Glutamatergic neuron (in vitro differentiated cells): ENCODE results near the gene OAS1. TPM values are rescaled to one million over a fixed set of nuclear protein-coding genes. Genes with fewer than 3 reads are reported as not detected.

Experiments used
- DNase-seq: peaks from one replicate; pipeline ENCODE4 v3.0.0; 2022
- H3K27ac Mint-ChIP-seq: one replicate; pipeline ENCODE4 v1.8.0; 2020; ENCODE audit warnings: mild to moderate bottlenecking, mixed read lengths, inconsistent platforms; ENCODE audit not compliant: unreplicated experiment
- H3K27me3 Mint-ChIP-seq: one replicate; pipeline ENCODE4 v1.8.0; 2020; ENCODE audit warnings: mild to moderate bottlenecking, moderate library complexity, mixed read lengths, inconsistent platforms; ENCODE audit not compliant: unreplicated experiment
- H3K36me3 Mint-ChIP-seq: one replicate; pipeline ENCODE4 v1.8.0; 2020; ENCODE audit warnings: mild to moderate bottlenecking, mixed read lengths, inconsistent platforms; ENCODE audit not compliant: unreplicated experiment
- H3K4me1 Mint-ChIP-seq: one replicate; pipeline ENCODE4 v1.8.0; 2020; ENCODE audit warnings: mild to moderate bottlenecking, low read depth, mixed read lengths, inconsistent platforms; ENCODE audit not compliant: unreplicated experiment
- H3K4me3 Mint-ChIP-seq: one replicate; pipeline ENCODE4 v1.8.0; 2020; ENCODE audit warnings: mild to moderate bottlenecking, mixed read lengths, inconsistent platforms; ENCODE audit not compliant: unreplicated experiment
- H3K9me3 Mint-ChIP-seq: one replicate; pipeline ENCODE4 v1.8.0; 2020; ENCODE audit warnings: mild to moderate bottlenecking, moderate library complexity, mixed read lengths, inconsistent platforms; ENCODE audit not compliant: unreplicated experiment
- total RNA-seq: library from RNA; stranded (reverse); fragmentation: NEBNext Ultra II Directional; extraction: Animal tissue kit (Norgen Biotek cat#: 25700); gene quantifications from one replicate; pipeline ENCODE4 v1.2.1, GENCODE V29; 2021; ENCODE audit not compliant: unreplicated experiment
- TF ChIP-seq, protein P1 (sequence below): fragments of 200-600 bp; sonication (generic); IDR thresholded peaks from one replicate; pipeline ENCODE4 v1.5.0; 2021; ENCODE audit not compliant: partially characterized antibody, unreplicated experiment

The OAS1 gene
- total RNA-seq, 1 donor from 2014 or later = not detected

DNA sequence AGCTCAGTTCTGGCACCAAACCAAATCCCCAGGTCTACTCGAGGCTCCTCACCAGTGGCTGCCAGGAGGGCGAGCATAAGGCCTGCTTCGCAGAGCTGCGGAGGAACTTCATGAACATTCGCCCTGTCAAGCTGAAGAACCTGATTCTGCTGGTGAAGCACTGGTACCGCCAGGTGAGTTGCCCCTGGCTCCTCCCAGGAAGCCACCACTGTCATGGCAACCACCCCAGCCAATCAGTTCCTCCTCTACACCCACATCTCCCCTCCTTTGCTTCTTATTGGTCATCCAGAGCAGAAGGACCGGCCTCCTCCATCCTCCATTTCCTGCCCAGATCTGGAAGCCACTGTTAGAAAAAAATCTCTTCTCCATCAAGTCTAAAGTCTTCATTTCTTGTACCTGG, 54.3 kb downstream of the OAS1 start:
- H3K27ac Mint-ChIP-seq = no peak overlapping the region
- H3K4me3 Mint-ChIP-seq = no peak overlapping the region
- H3K9me3 Mint-ChIP-seq = peaks cover 3% of the 10 kb centered on the region
- DNase-seq = no peak
- H3K4me1 Mint-ChIP-seq = no peaks in the 10 kb centered on the region
- H3K36me3 Mint-ChIP-seq = peaks cover 20% of the 10 kb centered on the region
- peaks cover 4% of the 10 kb centered on the region for H3K27me3 Mint-ChIP-seq
- TF ChIP-seq, protein P1, sequence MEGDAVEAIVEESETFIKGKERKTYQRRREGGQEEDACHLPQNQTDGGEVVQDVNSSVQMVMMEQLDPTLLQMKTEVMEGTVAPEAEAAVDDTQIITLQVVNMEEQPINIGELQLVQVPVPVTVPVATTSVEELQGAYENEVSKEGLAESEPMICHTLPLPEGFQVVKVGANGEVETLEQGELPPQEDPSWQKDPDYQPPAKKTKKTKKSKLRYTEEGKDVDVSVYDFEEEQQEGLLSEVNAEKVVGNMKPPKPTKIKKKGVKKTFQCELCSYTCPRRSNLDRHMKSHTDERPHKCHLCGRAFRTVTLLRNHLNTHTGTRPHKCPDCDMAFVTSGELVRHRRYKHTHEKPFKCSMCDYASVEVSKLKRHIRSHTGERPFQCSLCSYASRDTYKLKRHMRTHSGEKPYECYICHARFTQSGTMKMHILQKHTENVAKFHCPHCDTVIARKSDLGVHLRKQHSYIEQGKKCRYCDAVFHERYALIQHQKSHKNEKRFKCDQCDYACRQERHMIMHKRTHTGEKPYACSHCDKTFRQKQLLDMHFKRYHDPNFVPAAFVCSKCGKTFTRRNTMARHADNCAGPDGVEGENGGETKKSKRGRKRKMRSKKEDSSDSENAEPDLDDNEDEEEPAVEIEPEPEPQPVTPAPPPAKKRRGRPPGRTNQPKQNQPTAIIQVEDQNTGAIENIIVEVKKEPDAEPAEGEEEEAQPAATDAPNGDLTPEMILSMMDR = no peak

DNA sequence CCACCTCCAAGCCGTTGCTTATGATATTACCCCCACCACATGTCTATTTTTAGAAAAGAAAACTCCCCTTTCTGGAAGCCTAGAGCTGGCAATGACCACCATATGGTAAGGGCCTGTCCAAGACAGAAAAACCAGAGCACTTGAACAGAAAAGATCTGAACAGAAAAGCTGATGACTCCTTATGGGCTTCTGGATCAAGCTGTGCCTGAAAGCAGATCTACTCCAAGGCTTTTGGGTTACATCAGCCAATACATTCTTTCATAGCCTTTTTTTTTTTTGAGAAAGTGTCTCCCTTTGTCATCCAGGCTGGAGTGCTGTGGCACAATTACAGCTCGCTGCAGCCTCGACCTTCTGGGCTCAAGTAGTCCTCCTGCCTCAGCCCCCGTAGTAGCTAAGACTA, 54.8 kb downstream of the OAS1 start:
- peaks cover 3% of the 10 kb centered on the region for H3K9me3 Mint-ChIP-seq
- TF ChIP-seq, protein P1 = no peak
- peaks cover 4% of the 10 kb centered on the region for H3K27me3 Mint-ChIP-seq
- DNase-seq = no peak
- no peak overlapping the region for H3K27ac Mint-ChIP-seq
- no peak overlapping the region for H3K4me3 Mint-ChIP-seq
- H3K36me3 Mint-ChIP-seq = peaks cover 20% of the 10 kb centered on the region
- H3K4me1 Mint-ChIP-seq = no peaks in the 10 kb centered on the region

DNA sequence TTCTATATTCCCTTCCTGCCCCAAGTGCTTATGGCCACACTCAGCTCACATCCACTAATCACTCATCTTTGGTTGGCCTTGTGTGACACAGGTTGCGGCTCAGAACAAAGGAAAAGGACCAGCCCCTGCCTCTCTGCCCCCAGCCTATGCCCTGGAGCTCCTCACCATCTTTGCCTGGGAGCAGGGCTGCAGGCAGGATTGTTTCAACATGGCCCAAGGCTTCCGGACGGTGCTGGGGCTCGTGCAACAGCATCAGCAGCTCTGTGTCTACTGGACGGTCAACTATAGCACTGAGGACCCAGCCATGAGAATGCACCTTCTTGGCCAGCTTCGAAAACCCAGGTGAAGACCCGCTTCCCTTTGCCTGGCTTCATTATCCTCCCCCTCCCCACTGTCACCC, 55.8 kb downstream of the OAS1 start:
- Mint-ChIP-seq H3K27me3 (peaks cover 2% of the 10 kb centered on the region), H3K27ac (no peak overlapping the region), H3K36me3 (peaks cover 20% of the 10 kb centered on the region), H3K9me3 (peaks cover 3% of the 10 kb centered on the region), H3K4me3 (no peak overlapping the region), H3K4me1 (no peaks in the 10 kb centered on the region)
- TF ChIP-seq, protein P1 = no peak
- DNase-seq = no peak

DNA sequence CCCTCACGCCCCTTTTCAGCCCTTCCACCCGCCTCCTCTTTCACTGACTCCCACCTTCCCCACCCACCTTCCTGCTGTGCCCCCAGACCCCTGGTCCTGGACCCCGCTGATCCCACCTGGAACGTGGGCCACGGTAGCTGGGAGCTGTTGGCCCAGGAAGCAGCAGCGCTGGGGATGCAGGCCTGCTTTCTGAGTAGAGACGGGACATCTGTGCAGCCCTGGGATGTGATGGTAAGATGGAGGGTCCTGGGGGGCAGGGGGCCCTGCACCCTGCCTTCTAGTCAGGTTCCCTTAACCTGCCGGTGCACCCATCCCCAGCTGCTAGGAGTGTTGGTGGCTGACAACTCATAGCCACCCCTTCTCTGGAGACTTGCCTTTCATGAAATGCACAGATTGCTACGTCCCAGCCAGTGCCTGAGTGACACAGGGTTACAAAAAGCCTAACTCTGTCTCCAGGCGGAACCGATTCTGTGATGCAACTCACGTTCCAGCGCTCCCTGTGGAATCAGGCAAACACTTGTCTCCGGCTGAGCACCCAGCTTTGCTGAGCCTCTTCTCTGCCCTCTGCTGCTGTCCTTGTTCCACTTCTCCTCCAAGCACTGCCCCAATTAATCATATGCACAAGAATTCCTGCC, 56.6 kb downstream of the OAS1 start:
- Mint-ChIP-seq H3K4me1 (no peaks in the 10 kb centered on the region), H3K4me3 (no peak overlapping the region), H3K36me3 (peaks cover 19% of the 10 kb centered on the region), H3K27me3 (peaks cover 2% of the 10 kb centered on the region), H3K9me3 (peaks cover 1% of the 10 kb centered on the region), H3K27ac (no peak overlapping the region)
- no peak for DNase-seq
- TF ChIP-seq, protein P1 = no peak

DNA sequence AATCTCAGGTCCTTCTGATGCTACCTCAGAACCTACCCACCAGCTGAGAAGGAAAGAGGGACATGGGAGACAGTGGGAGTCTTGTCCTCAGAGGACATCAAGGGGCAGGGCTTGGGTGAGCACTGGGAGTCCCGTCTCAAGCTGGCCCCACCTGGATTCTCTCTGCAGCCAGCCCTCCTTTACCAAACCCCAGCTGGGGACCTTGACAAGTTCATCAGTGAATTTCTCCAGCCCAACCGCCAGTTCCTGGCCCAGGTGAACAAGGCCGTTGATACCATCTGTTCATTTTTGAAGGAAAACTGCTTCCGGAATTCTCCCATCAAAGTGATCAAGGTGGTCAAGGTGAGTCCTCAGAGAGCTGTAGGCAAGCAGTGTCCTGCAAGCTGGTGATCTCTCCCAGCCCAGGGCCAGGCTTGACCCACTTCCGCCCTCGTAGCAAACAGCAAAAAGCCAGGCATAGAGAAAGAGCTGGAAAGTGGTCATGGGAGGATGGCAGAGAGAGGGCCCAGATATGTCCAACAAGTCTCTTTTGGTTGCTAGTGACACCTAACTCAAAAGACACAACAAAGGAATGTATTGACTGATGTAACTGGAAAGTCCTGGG, 57.4 kb downstream of the OAS1 start:
- Mint-ChIP-seq H3K27ac (no peak overlapping the region), H3K36me3 (peaks cover 19% of the 10 kb centered on the region), H3K9me3 (peaks cover 1% of the 10 kb centered on the region), H3K4me3 (no peak overlapping the region), H3K27me3 (peaks cover 2% of the 10 kb centered on the region), H3K4me1 (no peaks in the 10 kb centered on the region)
- no peak for DNase-seq
- TF ChIP-seq, protein P1 = no peak
